ENCODE data around the gene MAP7. TPM values are rescaled to one million over a fixed set of nuclear protein-coding genes. Genes with fewer than 3 reads are reported as not detected.

MAP7 gene
- polyA plus RNA-seq, 2 of the 4 experiments (the other 2 are of a cell fraction): 60.6 to 64.5 TPM

- Histone ChIP-seq H3K4me3 (no peak overlapping the region), H3K27ac (no peak overlapping the region), H3K4me1 (no peaks in the 10 kb centered on the region), H3K4me2 (no peak overlapping the region), H3K9me3 (no peaks in the 10 kb centered on the region)
- 79% methylated on average over 2 of the region's 2 CpGs for WGBS (ENCODE audit: missing lambda C conversion rate)
- ATAC-seq (no peak), FAIRE-seq (no peak), DNase-seq (ENCODE audit: low read depth in 1 of 2, low spot score in 1 of 2) (no peak)
- CTCF ChIA-PET: interaction anchor here (1.6 to 2.1 kb wide), 3 partner anchors 10 to 15 kb away, joined by 3 to 5 read pairs (median 4); no protein-coding TSS in a partner anchor
- TF ChIP-seq SREBF2 (IDR thresholded peaks at IDR 0.05) (no peak), MAFK (IDR thresholded peaks at IDR 0.05; ENCODE audit: partially characterized antibody) (peak; percentile 21), SMC3 (IDR thresholded peaks at IDR 0.05) (no peak)
- POLR2A ChIA-PET: no interaction called here
These were observed 12.0 kb upstream of the MAP7 start for GRCh38 chr6:136562211-136562610.

DNA sequence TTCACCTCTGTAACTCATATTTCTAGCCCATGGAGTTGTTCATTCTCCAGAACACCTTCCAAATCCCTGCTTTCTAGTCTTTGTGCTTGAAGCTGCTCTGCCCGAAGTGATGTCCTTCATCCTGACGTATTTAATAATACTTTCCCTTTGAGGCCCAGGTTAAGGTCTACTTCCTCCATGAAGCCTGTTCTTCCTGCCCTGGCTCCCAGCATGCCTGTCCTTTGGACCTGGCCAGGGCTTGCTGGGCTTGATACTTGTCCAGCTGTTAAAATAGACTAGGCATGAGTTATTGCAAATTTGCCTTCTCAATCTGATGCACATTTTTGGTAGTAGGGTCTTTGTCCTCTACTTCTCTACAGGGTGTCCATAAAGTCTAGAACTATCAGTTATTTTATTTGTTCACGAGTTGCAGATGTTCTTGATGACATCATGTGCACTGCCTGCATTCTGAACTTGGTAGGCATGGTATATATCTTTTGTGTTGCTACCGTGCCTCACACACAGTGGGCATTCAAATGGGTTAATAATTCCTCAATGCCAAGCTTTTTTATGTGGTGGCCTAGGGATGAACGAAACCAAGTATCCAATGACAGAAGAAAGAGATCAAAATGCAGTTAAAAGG, 3.1 kb upstream of the MAP7 start:
- CTCF ChIA-PET: interaction anchor here (0.6 to 2.7 kb wide), 3 partner anchors 10 to 239 kb away, joined by 3 to 12 read pairs (median 3); partner anchors contain the start of gene MAP3K5
- FAIRE-seq (no peak), DNase-seq (ENCODE audit: low read depth in 1 of 2, low spot score in 1 of 2) (no peak), ATAC-seq (no peak)
- no peak overlapping the region for H3K27ac ChIP-seq
- no peak overlapping the region for H3K4me2 ChIP-seq
- 77% methylated on average over 5 of the region's 5 CpGs for WGBS (ENCODE audit: missing lambda C conversion rate)
- no peaks in the 10 kb centered on the region for H3K9me3 ChIP-seq
- TF ChIP-seq RNF2 (IDR thresholded peaks at IDR 0.05; ENCODE audit: borderline replicate concordance, low read depth) (no peak), GATA3 (IDR thresholded peaks at IDR 0.05; ENCODE audit: borderline replicate concordance) (no peak), HEYL (CRISPR knock-in tag; IDR thresholded peaks at IDR 0.05) (no peak), CBX8 (IDR thresholded peaks at IDR 0.05) (no peak), NR3C1 (IDR thresholded peaks at IDR 0.05) (no peak), CHD2 (IDR thresholded peaks at IDR 0.05; ENCODE audit: low read length, partially characterized antibody) (no peak), ESRRA (IDR thresholded peaks at IDR 0.05; ENCODE audit: borderline replicate concordance, low read length) (no peak), SREBF2 (IDR thresholded peaks at IDR 0.05) (no peak), HOXA7 (CRISPR knock-in tag; IDR thresholded peaks at IDR 0.05) (no peak), SMC3 (IDR thresholded peaks at IDR 0.05) (no peak), RFX5 (IDR thresholded peaks at IDR 0.05) (no peak), RARB (CRISPR knock-in tag; IDR thresholded peaks at IDR 0.05) (no peak), JUN (IDR thresholded peaks at IDR 0.05) (no peak), FOSB (CRISPR knock-in tag; IDR thresholded peaks at IDR 0.05) (no peak), FOSL2 (IDR thresholded peaks at IDR 0.05) (no peak), FOSL2 (CRISPR knock-in tag; IDR thresholded peaks at IDR 0.05) (no peak)
- TF ChIP-seq, protein P1, sequence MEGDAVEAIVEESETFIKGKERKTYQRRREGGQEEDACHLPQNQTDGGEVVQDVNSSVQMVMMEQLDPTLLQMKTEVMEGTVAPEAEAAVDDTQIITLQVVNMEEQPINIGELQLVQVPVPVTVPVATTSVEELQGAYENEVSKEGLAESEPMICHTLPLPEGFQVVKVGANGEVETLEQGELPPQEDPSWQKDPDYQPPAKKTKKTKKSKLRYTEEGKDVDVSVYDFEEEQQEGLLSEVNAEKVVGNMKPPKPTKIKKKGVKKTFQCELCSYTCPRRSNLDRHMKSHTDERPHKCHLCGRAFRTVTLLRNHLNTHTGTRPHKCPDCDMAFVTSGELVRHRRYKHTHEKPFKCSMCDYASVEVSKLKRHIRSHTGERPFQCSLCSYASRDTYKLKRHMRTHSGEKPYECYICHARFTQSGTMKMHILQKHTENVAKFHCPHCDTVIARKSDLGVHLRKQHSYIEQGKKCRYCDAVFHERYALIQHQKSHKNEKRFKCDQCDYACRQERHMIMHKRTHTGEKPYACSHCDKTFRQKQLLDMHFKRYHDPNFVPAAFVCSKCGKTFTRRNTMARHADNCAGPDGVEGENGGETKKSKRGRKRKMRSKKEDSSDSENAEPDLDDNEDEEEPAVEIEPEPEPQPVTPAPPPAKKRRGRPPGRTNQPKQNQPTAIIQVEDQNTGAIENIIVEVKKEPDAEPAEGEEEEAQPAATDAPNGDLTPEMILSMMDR (IDR thresholded peaks at IDR 0.05): no peak
- peaks cover 14% of the 10 kb centered on the region for H3K4me1 ChIP-seq
- H3K4me3 ChIP-seq: no peak overlapping the region
- POLR2A ChIA-PET: no interaction called here

DNA sequence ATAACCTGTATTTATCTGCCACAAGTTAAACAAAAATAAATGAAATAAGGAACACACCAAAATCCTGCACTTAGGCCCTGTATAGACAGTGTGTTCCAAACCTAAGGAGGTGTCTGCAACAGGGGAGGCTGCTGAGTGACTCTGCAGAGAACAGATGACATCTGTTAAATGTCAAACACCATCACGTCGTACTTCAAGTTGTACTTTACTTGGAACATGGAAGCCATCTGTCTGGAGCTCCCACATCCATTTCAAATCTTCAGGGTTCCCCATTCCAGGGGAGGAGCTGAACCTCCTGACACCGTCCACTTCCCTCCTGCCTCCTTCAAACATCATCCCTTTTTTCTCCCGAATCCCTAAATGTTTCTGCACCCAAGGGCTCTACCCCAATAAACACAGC, 1.8 kb upstream of the MAP7 start:
- CTCF ChIA-PET: interaction anchor here (1.2 to 2.7 kb wide), 3 partner anchors 9 to 240 kb away, joined by 3 to 12 read pairs (median 3); partner anchors contain the start of gene MAP3K5
- H3K27ac ChIP-seq: peak overlapping the region in 1 of 2 experiments; percentile 25; a peak in 1 of 6 replicates
- 79% methylated on average over 4 of the region's 4 CpGs for WGBS (ENCODE audit: missing lambda C conversion rate)
- ATAC-seq (no peak), DNase-seq (ENCODE audit: low read depth in 1 of 2, low spot score in 1 of 2) (no peak), FAIRE-seq (no peak)
- H3K9me3 ChIP-seq: no peaks in the 10 kb centered on the region
- peaks cover 21% of the 10 kb centered on the region for H3K4me1 ChIP-seq
- no peak overlapping the region for H3K4me3 ChIP-seq
- POLR2A ChIA-PET: no interaction called here
- H3K4me2 ChIP-seq: no peak overlapping the region
- TF ChIP-seq ZSCAN20 (CRISPR knock-in tag; IDR thresholded peaks at IDR 0.05) (no peak), MYC (IDR thresholded peaks at IDR 0.05; ENCODE audit: borderline replicate concordance, low read length) (no peak), BHLHE40 (IDR thresholded peaks at IDR 0.05; ENCODE audit: low read depth, low read length) (no peak), CHD4 (IDR thresholded peaks at IDR 0.05; ENCODE audit: borderline replicate concordance) (no peak), ZNF302 (CRISPR knock-in tag; IDR thresholded peaks at IDR 0.05) (no peak), SREBF2 (IDR thresholded peaks at IDR 0.05) (no peak), EHF (CRISPR knock-in tag; IDR thresholded peaks at IDR 0.05) (no peak), KDM5A (IDR thresholded peaks at IDR 0.05) (no peak), EHMT2 (IDR thresholded peaks at IDR 0.05; ENCODE audit: low read depth) (no peak), RAD21 (conservative IDR thresholded peaks at IDR 0.05 in 1 of 2, IDR thresholded peaks at IDR 0.05 in 1 of 2) (no peak), JUN (IDR thresholded peaks at IDR 0.05) (no peak), CBX8 (IDR thresholded peaks at IDR 0.05) (no peak), NFE2L2 (conservative IDR thresholded peaks at IDR 0.05; ENCODE audit: low read length) (no peak), HOXB13 (CRISPR knock-in tag; IDR thresholded peaks at IDR 0.05; ENCODE audit: low read depth) (no peak)
- TF ChIP-seq, protein P2, sequence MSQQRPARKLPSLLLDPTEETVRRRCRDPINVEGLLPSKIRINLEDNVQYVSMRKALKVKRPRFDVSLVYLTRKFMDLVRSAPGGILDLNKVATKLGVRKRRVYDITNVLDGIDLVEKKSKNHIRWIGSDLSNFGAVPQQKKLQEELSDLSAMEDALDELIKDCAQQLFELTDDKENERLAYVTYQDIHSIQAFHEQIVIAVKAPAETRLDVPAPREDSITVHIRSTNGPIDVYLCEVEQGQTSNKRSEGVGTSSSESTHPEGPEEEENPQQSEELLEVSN (IDR thresholded peaks at IDR 0.05; ENCODE audit: borderline replicate concordance, low read depth): no peak
- TF ChIP-seq, protein P1 (IDR thresholded peaks at IDR 0.05): no peak
- TF ChIP-seq, protein P3, sequence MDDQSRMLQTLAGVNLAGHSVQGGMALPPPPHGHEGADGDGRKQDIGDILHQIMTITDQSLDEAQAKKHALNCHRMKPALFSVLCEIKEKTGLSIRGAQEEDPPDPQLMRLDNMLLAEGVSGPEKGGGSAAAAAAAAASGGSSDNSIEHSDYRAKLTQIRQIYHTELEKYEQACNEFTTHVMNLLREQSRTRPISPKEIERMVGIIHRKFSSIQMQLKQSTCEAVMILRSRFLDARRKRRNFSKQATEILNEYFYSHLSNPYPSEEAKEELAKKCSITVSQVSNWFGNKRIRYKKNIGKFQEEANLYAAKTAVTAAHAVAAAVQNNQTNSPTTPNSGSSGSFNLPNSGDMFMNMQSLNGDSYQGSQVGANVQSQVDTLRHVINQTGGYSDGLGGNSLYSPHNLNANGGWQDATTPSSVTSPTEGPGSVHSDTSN (IDR thresholded peaks at IDR 0.05): no peak
